B cell (primary cell): ENCODE measurements around the gene UFSP2. TPM values are rescaled to one million over a fixed set of nuclear protein-coding genes. Genes with fewer than 3 reads are reported as not detected.

ENCODE experiments used
- ATAC-seq: fragments of 200-7000 bp; cut with Tn5 transposase; one replicate; pipeline ENCODE4 v1.10.0; 2021; ENCODE audit warnings: low read depth, mild to moderate bottlenecking, moderate number of reproducible peaks, moderate library complexity
- CTCF ChIA-PET: fragments of 350-600 bp; sonication (Branson Sonifier 250); formaldehyde crosslinking; loops from one replicate; lab custom pipeline; 2021; ENCODE audit warnings: antibody characterized with exemption, inconsistent platforms; lab: Charles Lee
- POLR2A ChIA-PET: fragments of 350-600 bp; sonication (Branson Sonifier 250); formaldehyde crosslinking; loops from one replicate; lab custom pipeline; 2021; ENCODE audit warnings: antibody characterized with exemption; lab: Charles Lee
- DNase-seq: peaks from one replicate; pipeline ENCODE4 v3.0.0; 2013
- H2AFZ ChIP-seq: 2 replicates; pipeline ENCODE4 v1.6.1; 2012; ENCODE audit warnings: mild to moderate bottlenecking, low read depth, low read length; ENCODE audit not compliant: insufficient read depth, poor library complexity, severe bottlenecking
- H3K27ac ChIP-seq, 2 donors: 1 replicate in 1 of 2; 2 replicates in 1 of 2; pipeline ENCODE4 v1.5.1; 2012 to 2013; ENCODE audit warnings: low read length in 2 of 2, mild to moderate bottlenecking in 2 of 2, moderate library complexity in 1 of 2
- H3K27me3 ChIP-seq, 4 experiments: fragments of 200-600 bp in 1 of 4; sonication (generic) in 1 of 4; replicated peaks in 1 of 4; 1 replicate in 2 of 4; 2 replicates in 2 of 4; pipeline versions ENCODE4 v1.6.1 to v1.7.0; 2013 to 2016; ENCODE audit warnings: low read length in 3 of 4, mild to moderate bottlenecking in 2 of 4, mixed read lengths in 1 of 4, moderate library complexity in 1 of 4; ENCODE audit not compliant: insufficient read depth in 4 of 4, control insufficient read depth in 3 of 4; ENCODE audit errors: control extremely low read depth in 1 of 4
- H3K36me3 ChIP-seq, 2 experiments: replicated peaks in 1 of 2; 1 replicate in 1 of 2; 2 replicates in 1 of 2; pipeline versions ENCODE4 v1.6.1 to v1.7.1; 2013; ENCODE audit warnings: low read length in 1 of 2; ENCODE audit not compliant: insufficient read depth in 2 of 2, control insufficient read depth in 1 of 2; ENCODE audit errors: control extremely low read depth in 1 of 2, extremely low read depth in 1 of 2
- H3K4me1 ChIP-seq, 2 donors: fragments of 200-600 bp in 1 of 2; sonication (generic) in 1 of 2; 1 replicate in 1 of 2; 2 replicates in 1 of 2; pipeline versions ENCODE4 v1.5.1 to v1.6.1; 2013 to 2017; ENCODE audit warnings: low read length in 2 of 2; ENCODE audit not compliant: control insufficient read depth in 2 of 2, insufficient read depth in 2 of 2
- H3K4me2 ChIP-seq: replicated peaks from 2 replicates; pipeline ENCODE3; 2012; ENCODE audit warnings: mild to moderate bottlenecking, low read depth, low read length; ENCODE audit not compliant: poor library complexity, severe bottlenecking
- H3K4me3 ChIP-seq, 5 experiments: fragments of 200-600 bp in 1 of 5; sonication (generic) in 1 of 5; 1 replicate in 3 of 5; 2 replicates in 2 of 5; pipeline versions ENCODE4 v1.5.1 to v1.7.0; 2011 to 2016; ENCODE audit warnings: low read length in 4 of 5, mild to moderate bottlenecking in 4 of 5, low read depth in 2 of 5, control low read depth in 1 of 5, moderate library complexity in 1 of 5; ENCODE audit not compliant: insufficient read depth in 1 of 5; ENCODE audit errors: control extremely low read depth in 1 of 5, extremely low read depth in 1 of 5
- H3K79me2 ChIP-seq: fragments of 200-600 bp; sonication (generic); one replicate; pipeline ENCODE4 v1.6.0; 2016; ENCODE audit warnings: low read length; ENCODE audit not compliant: control insufficient read depth, insufficient read depth
- H3K9ac ChIP-seq: fragments of 200-600 bp; sonication (generic); 2 replicates; pipeline ENCODE4 v1.6.1; 2017; ENCODE audit warnings: mild to moderate bottlenecking, low read length, moderate library complexity
- H3K9me3 ChIP-seq, 3 donors: one replicate each; pipeline versions ENCODE4 v1.6.1 to v1.7.1; 2013; ENCODE audit warnings: low read length in 2 of 3; ENCODE audit not compliant: control insufficient read depth in 2 of 3, insufficient read depth in 1 of 3; ENCODE audit errors: control extremely low read depth in 1 of 3
- H4K20me1 ChIP-seq: 2 replicates; pipeline ENCODE4 v1.6.0; 2012; ENCODE audit warnings: mild to moderate bottlenecking, low read length; ENCODE audit not compliant: insufficient read depth, control insufficient read depth, poor library complexity, severe bottlenecking
- H3K27ac Mint-ChIP-seq: one replicate; pipeline ENCODE4 v1.8.0; 2021; ENCODE audit warnings: mixed read lengths
- H3K27me3 Mint-ChIP-seq: one replicate; pipeline ENCODE4 v1.8.0; 2021; ENCODE audit warnings: mixed read lengths
- H3K4me1 Mint-ChIP-seq: one replicate; pipeline ENCODE4 v1.8.0; 2021; ENCODE audit warnings: mixed read lengths
- H3K4me3 Mint-ChIP-seq: one replicate; pipeline ENCODE4 v1.8.0; 2021; ENCODE audit warnings: mixed read lengths
- H3K9me3 Mint-ChIP-seq: one replicate; pipeline ENCODE4 v1.8.0; 2022; ENCODE audit warnings: mixed read lengths; ENCODE audit not compliant: insufficient read depth
- CTCF ChIP-seq: fragments of 200-600 bp; IDR thresholded peaks from one replicate; pipeline ENCODE4 v1.8.0; 2022; ENCODE audit warnings: antibody characterized with exemption, mild to moderate bottlenecking
- EZH2 ChIP-seq: IDR thresholded peaks from 2 replicates; pipeline ENCODE4 v1.6.1; 2012; ENCODE audit warnings: borderline replicate concordance, low read depth, mild to moderate bottlenecking, moderate library complexity, low read length; ENCODE audit not compliant: insufficient read depth, poor library complexity, severe bottlenecking
- WGBS: methylation state at CpG from one replicate; pipeline ENCODE4 v1.1.5; 2013; ENCODE audit warnings: missing lambda C conversion rate; ENCODE audit not compliant: insufficient coverage; 5-methylcytosine and 5-hydroxymethylcytosine counted together
- intact Hi-C: fragments of 100-400 bp; cut with micrococcal nuclease; formaldehyde crosslinking; loops from one replicate; pipeline ENCODE4 v1.10.0; 2022
- polyA plus RNA-seq: library from polyadenylated mRNA; depleted of rRNA; stranded (reverse); fragments of >200 nt; gene quantifications from 2 replicates; pipeline ENCODE4 v1.2.3, GENCODE V29; 2012
- total RNA-seq, 2 donors: library from RNA; stranded (reverse); fragments of 120-200 nt in 1 of 2; gene quantifications; 1 replicate in 1 of 2; 2 replicates in 1 of 2; pipeline versions ENCODE4 v1.2.3 to v1.2.4, GENCODE V29; 2013 to 2022

Gene UFSP2
- total and polyA plus RNA-seq, 2 donors (not counting 1 experiment from before 2014, with no cell fraction given) = 9.5 to 20.6 TPM

- no peak for TF ChIP-seq EZH2
- TF ChIP-seq CTCF = no peak
Observed at GRCh38 chr4:185464183-185464582, 38.4 kb upstream of the UFSP2 start.

GRCh38 chr4:185463541-185463940, 37.8 kb upstream of the UFSP2 start:
- DNase-seq = no peak
- ChIA-PET CTCF (interaction anchor here (0.8 kb wide), 1 partner anchor 31 kb away, joined by 3 read pairs; no protein-coding TSS in a partner anchor), POLR2A (interaction anchor here (0.6 kb wide), 1 partner anchor 256 kb away, joined by 4 read pairs; no protein-coding TSS in a partner anchor)
- WGBS = 80% methylated on average over 2 of the region's 6 CpGs
- Mint-ChIP-seq H3K27ac (no peak overlapping the region), H3K4me3 (no peak overlapping the region), H3K4me1 (no peaks in the 10 kb centered on the region), H3K27me3 (peaks cover 23% of the 10 kb centered on the region), H3K9me3 (no peaks in the 10 kb centered on the region)
- intact Hi-C loops = no loop called here
- Histone ChIP-seq H3K27ac (no peak overlapping the region), H3K4me3 (no peak overlapping the region), H3K79me2 (no peaks in the 10 kb centered on the region), H3K4me1 (no peaks in the 10 kb centered on the region), H3K27me3 (peaks cover 0 to 6% (median 1%) of the 10 kb centered on the region in 4 experiments), H3K9me3 (no peaks in the 10 kb centered on the region), H3K4me2 (no peak overlapping the region), H2AFZ (no peak overlapping the region), H3K36me3 (no peaks in the 10 kb centered on the region), H3K9ac (no peak overlapping the region), H4K20me1 (no peaks in the 10 kb centered on the region)
- ATAC-seq = no peak
- TF ChIP-seq EZH2 = no peak
- no peak for TF ChIP-seq CTCF

More at GRCh38 chr4:185464183-185464582, 38.4 kb upstream of the UFSP2 start:
- Histone ChIP-seq H3K79me2 (no peaks in the 10 kb centered on the region), H4K20me1 (no peaks in the 10 kb centered on the region), H3K4me1 (no peaks in the 10 kb centered on the region), H3K36me3 (no peaks in the 10 kb centered on the region), H3K27ac (no peak overlapping the region), H3K4me3 (no peak overlapping the region), H3K27me3 (peaks cover 0 to 5% (median 1%) of the 10 kb centered on the region in 4 experiments), H3K9me3 (no peaks in the 10 kb centered on the region), H2AFZ (no peak overlapping the region), H3K9ac (no peak overlapping the region), H3K4me2 (no peak overlapping the region)
- no peaks in the 10 kb centered on the region for H3K4me1 Mint-ChIP-seq
- DNase-seq = no peak
- intact Hi-C loops = no loop called here
- no peak for ATAC-seq
- H3K27ac Mint-ChIP-seq = no peak overlapping the region
- WGBS = 74% methylated on average over 5 of the region's 6 CpGs
- CTCF ChIA-PET = interaction anchor here (0.8 kb wide), 1 partner anchor 32 kb away, joined by 3 read pairs; no protein-coding TSS in a partner anchor
- no peak overlapping the region for H3K4me3 Mint-ChIP-seq
- POLR2A ChIA-PET = interaction anchor here (0.6 kb wide), 1 partner anchor 257 kb away, joined by 4 read pairs; no protein-coding TSS in a partner anchor
- no peaks in the 10 kb centered on the region for H3K9me3 Mint-ChIP-seq
- H3K27me3 Mint-ChIP-seq = peaks cover 20% of the 10 kb centered on the region
